Activated naive CD8-positive, alpha-beta T cell (primary cell): ENCODE measurements around the gene TNNI3K.

ENCODE experiments used
- H3K27ac Mint-ChIP-seq: one replicate; pipeline ENCODE4 v1.8.0; 2021; ENCODE audit warnings: mixed read lengths
- H3K27me3 Mint-ChIP-seq: one replicate; pipeline ENCODE4 v1.8.0; 2021; ENCODE audit warnings: mixed read lengths
- H3K36me3 Mint-ChIP-seq: one replicate; pipeline ENCODE4 v1.8.0; 2021; ENCODE audit warnings: mixed read lengths
- H3K4me1 Mint-ChIP-seq: one replicate; pipeline ENCODE4 v1.8.0; 2021; ENCODE audit warnings: low read depth, mixed read lengths
- H3K4me3 Mint-ChIP-seq: one replicate; pipeline ENCODE4 v1.8.0; 2021; ENCODE audit warnings: mild to moderate bottlenecking, mixed read lengths
- H3K9me3 Mint-ChIP-seq: one replicate; pipeline ENCODE4 v1.8.0; 2021; ENCODE audit warnings: low read depth, mixed read lengths

Gene TNNI3K

DNA sequence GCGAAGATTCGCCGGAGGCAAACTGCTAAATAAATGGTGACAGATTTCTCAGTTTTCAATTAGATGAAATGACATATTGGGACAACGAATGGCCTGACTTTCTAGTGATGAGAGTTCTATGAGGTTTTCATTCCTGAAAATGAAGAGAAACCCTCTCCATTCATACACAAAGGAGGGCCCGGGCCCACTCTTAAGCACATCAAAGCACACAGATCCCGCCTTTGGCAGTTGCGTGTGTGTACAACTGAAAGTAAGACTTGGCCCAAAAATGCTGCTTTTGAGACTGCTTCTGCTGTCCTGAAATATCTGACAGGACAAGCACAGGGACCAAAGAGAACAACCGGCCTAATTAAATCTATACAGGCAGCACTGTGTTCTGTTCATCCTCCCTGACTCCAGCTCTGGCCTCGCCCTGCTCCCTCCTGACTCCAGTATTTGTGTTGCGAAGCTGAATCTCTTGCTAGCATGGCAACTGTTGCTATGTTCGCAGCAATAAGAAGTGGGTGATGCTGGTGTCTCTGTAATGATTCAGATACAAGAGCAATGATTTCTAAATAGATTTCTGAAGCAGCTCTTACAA lies 269.8 kb downstream of the TNNI3K start:
- Mint-ChIP-seq H3K9me3 (no peaks in the 10 kb centered on the region), H3K4me3 (no peak overlapping the region), H3K27me3 (no peaks in the 10 kb centered on the region), H3K27ac (no peak overlapping the region), H3K4me1 (no peaks in the 10 kb centered on the region), H3K36me3 (no peaks in the 10 kb centered on the region)

DNA sequence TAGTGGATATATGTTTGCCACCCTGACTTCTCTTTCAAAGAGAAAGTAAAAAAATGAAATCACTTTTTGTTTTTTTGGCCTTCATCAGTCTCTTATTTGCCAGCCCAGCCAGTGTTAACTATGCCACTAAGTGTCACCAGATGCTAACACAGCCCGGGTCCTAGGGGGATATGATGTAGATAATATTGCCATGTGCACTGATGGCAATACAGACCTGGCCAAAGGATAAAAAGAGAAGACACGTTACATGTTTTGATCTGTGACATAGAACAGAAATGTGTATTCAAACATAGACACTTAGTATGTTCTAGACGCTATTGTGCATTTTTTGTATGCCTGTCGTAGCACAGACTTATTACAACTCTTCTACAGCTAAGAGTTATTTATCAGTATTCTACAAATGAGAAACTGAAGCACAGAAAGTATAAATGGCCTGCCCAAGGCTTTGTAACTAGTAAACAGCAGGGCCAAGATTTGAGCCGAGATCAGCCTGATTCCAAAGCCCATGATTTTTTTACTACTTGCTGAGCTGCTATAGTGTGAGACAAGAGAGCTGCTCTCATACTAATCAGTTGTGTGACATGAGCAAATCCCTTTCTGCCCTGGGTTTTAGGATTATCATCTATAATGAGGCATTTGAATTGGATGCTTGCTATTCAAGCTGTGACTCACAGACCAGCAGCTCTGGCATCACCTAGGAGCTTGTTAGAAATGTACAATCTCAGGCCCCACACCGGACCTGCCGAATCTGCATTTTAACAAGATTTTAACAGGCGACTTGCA lies 270.9 kb downstream of the TNNI3K start:
- Mint-ChIP-seq H3K4me1 (no peaks in the 10 kb centered on the region), H3K36me3 (no peaks in the 10 kb centered on the region), H3K9me3 (no peaks in the 10 kb centered on the region), H3K27ac (no peak overlapping the region), H3K4me3 (no peak overlapping the region), H3K27me3 (no peaks in the 10 kb centered on the region)

DNA sequence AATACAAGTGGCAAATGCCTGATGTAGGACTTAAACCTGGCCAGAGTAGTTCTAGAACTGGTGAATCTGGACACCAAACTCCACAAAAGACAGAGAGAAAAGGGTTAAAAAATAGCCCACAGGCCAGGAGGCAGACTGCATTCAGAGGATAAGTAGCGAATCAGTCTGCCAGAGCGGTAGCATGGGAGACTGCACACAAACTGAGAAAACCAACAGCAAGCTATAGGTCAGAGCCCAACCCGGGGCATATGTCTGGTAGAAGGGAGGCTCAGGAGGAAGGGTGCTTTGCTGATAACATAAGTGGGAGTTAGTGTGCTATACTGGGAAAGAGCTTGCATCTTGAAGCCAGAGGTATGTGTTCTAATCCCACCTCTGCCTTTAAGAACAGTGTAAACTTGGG lies 273.3 kb downstream of the TNNI3K start:
- no peak overlapping the region for H3K27ac Mint-ChIP-seq
- no peaks in the 10 kb centered on the region for H3K4me1 Mint-ChIP-seq
- H3K27me3 Mint-ChIP-seq, result no peaks in the 10 kb centered on the region
- H3K4me3 Mint-ChIP-seq, result no peak overlapping the region
- H3K9me3 Mint-ChIP-seq, result no peaks in the 10 kb centered on the region
- no peaks in the 10 kb centered on the region for H3K36me3 Mint-ChIP-seq

DNA sequence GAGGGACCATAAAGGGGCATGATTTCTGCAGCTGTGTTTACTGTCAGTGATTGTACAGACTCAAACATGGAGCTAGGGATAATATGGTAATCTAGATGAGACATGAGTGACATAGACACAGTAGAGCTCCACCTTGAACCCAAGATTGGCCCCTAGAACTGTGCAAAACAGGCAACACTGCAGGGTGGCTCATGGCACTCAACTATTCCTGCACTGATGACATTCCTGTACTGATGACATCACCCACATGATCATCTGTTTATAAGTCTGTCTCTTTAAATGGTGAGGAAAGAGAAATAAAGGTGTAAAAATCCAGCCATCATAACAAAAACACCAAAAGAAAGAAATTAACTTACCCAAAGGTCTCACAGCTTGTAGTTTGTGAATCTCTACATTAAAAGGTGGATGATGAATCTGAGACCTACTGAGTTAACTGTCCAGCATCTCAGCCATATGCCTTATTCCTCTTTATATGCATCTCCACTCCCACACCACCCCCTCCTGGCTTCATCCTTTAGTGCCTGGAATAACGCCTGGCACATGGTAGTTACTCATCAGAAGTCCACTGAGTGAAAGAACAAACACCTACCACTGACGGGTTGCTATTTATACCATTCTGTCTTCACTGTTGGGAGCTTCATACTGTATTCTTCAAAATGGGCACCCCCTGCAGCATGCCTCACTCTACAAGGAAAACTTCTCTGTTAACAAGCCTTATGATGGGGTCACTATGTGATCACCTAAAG lies 277.2 kb downstream of the TNNI3K start, which contains the start of gene LRRC53:
Gene LRRC53, minus strand, starts transcription at position 442 of the 746 bp plus-strand sequence. CDS start 29,262 bp downstream, outside the sequence.
- no peaks in the 10 kb centered on the region for H3K9me3 Mint-ChIP-seq
- no peak within 1 kb of the TSS for H3K4me3 Mint-ChIP-seq
- no peaks in the 10 kb centered on the region for H3K36me3 Mint-ChIP-seq
- no peaks in the 10 kb centered on the region for H3K4me1 Mint-ChIP-seq
- H3K27me3 Mint-ChIP-seq, result peaks cover 1% of the 10 kb centered on the region
- H3K27ac Mint-ChIP-seq, result no peak within 1 kb of the TSS

DNA sequence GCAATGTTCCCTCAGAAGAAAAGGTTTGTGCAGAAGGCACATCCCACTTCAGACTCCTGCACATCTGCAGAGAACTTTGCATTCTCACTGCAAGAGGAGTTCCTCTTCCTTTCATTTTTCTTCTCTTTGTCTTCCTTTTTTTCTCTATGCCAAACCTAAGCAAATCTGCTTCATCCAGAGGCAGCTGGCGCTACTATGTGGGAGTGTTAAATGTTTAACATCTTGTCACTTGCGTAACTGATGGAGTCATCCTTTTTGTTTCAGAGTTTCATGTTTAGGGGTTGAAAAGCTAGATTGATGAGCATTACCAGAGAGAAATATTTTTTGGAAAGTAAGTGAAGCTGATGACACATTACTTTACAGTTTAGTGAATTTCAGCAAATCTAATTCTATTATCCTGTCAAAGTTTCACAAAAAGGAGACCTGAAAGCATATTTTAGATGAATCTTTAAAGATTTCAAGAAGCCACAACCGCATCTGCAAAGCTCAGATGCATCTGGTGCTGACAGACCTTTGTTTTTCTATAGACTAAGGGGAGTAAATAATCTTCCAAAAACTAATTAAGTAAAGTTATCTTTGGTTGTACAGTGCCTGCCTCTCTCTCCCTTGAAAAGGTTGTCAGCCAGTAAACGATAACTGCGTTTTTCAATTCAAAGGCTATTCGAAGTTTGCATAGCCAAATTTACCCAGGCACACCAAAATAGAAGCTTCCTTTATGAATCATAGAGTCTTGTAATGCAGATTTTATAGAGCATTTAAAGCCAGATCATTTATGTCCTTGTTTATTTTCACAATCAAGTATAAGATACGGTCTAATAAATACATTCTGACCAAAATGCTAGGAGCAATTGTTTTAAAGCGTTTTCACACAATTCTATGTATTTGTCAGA lies 278.5 kb downstream of the TNNI3K start:
- H3K9me3 Mint-ChIP-seq, result no peaks in the 10 kb centered on the region
- no peak overlapping the region for H3K4me3 Mint-ChIP-seq
- H3K4me1 Mint-ChIP-seq, result no peaks in the 10 kb centered on the region
- peaks cover 1% of the 10 kb centered on the region for H3K27me3 Mint-ChIP-seq
- H3K36me3 Mint-ChIP-seq, result no peaks in the 10 kb centered on the region
- no peak overlapping the region for H3K27ac Mint-ChIP-seq

DNA sequence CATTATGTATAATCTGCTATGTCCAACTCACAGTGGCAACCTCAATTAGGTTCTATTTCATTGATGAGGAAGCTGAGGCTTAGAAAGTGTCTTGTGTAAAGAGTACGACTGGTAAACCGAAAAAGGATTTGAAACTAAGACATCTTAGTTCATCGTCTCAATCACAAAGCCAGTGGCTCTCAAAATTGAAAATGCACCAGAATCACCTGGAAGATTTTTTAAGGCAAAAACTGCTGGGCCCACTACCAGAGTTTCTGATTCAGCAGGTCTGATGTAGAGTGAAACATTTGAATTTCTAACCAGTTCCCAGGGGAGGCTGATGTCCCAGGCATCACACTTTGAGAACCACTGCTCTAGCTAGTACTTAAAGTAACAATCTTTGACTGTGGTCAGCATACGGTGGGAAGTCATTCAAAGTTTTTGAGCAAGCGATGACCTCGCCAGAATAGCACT lies 282.4 kb downstream of the TNNI3K start:
- H3K27me3 Mint-ChIP-seq, result peaks cover 3% of the 10 kb centered on the region
- no peaks in the 10 kb centered on the region for H3K9me3 Mint-ChIP-seq
- H3K27ac Mint-ChIP-seq, result no peak overlapping the region
- no peaks in the 10 kb centered on the region for H3K36me3 Mint-ChIP-seq
- no peak overlapping the region for H3K4me3 Mint-ChIP-seq
- H3K4me1 Mint-ChIP-seq, result no peaks in the 10 kb centered on the region

DNA sequence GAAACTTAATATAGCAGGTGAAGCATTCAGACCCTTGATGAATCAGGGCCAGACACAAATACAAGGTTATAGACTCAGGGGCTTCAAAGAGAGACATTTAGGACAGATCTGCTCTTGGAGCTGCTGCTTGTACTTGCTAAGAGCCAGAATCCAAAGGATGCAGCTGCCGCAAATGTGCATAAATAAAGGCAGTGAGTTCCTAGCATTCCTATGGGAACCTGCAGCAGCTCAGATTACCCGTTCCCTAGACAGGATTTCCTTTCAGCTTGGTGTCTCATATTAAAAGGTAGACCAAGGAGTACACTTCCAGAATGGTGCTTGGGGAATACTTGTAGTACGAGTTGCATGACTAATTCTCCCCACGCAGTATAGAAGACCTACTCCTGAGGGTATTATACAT lies 287.0 kb downstream of the TNNI3K start:
- Mint-ChIP-seq H3K4me1 (no peaks in the 10 kb centered on the region), H3K9me3 (no peaks in the 10 kb centered on the region), H3K27ac (no peak overlapping the region), H3K27me3 (peaks cover 3% of the 10 kb centered on the region), H3K4me3 (no peak overlapping the region), H3K36me3 (no peaks in the 10 kb centered on the region)

DNA sequence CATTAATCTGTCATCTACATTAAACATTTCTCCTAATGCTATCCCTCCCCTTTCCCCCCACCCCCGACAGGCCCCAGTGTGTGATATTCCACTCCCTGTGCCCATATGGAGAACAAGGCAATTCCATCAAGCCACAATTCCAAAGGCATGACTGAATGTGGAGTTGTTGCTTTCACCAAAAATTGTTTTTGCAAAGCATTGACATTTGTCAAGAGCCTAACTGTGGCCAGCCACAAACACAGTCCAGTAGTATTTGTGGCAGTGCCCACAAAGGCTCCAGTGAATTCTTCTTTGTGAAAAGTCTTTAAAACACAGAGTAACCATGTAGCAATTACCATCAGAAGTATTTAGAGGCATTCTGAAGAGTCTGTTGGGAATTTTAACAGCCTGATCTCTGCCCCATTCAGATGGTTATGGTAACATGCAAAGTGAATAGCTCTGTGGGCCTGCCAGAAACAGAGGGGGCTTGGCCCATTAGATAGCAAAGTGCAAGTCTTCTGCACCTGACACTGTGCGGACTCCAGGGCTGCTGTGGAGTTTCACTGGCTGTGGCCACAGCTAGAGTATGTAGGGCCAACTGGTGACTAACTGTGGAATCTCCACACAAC lies 288.8 kb downstream of the TNNI3K start:
- Mint-ChIP-seq H3K4me3 (no peak overlapping the region), H3K27me3 (peaks cover 3% of the 10 kb centered on the region), H3K27ac (no peak overlapping the region), H3K4me1 (no peaks in the 10 kb centered on the region), H3K9me3 (no peaks in the 10 kb centered on the region), H3K36me3 (no peaks in the 10 kb centered on the region)

DNA sequence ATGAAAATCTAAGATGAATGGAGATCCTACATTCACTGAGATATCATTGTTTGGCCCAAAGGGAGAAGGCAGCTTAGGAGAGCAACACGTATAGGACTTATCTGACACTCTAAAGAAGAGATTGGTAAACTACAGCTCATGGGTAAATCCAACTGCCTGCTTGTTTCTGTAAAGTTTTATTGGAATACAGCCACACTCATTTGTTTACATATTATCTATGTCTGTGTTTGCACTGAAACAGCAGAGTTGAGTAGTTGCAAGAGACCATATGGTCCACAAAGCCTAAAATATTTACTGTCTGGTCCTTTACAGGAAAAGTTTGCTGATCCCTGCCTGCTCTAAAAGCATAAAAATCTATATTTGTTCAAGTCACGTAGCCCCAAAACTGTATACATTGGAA lies 291.5 kb downstream of the TNNI3K start:
- Mint-ChIP-seq H3K9me3 (no peaks in the 10 kb centered on the region), H3K27me3 (peaks cover 2% of the 10 kb centered on the region), H3K4me1 (no peaks in the 10 kb centered on the region), H3K4me3 (no peak overlapping the region), H3K36me3 (no peaks in the 10 kb centered on the region), H3K27ac (no peak overlapping the region)

DNA sequence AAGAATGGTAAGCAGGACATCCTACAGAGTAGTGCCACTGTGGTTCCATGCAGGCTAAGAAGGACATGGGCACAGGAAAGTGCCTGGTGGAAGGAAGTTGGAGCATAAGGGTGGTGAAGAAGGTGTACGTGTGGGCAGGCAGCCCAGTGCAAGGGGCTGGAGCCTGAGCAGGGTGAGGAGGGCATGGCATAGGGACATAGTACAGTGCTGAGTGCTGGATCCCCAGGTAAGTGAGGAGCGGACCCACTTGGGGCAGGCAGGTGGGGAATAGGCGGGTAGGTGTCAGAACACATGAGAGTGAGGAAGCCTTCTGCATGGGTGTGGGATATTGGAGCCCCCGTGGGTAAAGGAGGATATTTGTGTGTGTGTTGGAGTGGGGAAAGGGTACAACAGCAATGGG lies 292.9 kb downstream of the TNNI3K start:
- Mint-ChIP-seq H3K36me3 (no peaks in the 10 kb centered on the region), H3K27me3 (peaks cover 2% of the 10 kb centered on the region), H3K9me3 (no peaks in the 10 kb centered on the region), H3K27ac (no peak overlapping the region), H3K4me1 (no peaks in the 10 kb centered on the region), H3K4me3 (no peak overlapping the region)

DNA sequence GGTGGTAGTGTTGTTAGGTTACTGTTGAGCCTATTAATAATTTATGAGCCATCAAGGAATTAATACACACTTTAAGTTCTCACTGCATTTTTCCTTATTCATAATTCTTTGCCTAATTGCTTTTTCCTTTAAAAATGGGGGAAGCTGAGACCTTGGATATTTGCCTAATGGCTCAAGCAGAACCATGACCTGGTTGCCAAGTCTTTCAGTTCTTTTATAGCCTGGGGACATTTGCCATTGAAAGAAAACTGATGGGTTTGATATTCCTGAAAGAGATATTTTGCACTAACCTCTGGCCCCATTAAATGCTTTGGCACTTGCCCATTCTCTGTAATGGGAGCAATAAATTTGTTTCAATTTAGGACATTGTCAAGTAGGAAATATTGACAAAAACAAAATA lies 295.7 kb downstream of the TNNI3K start:
- H3K36me3 Mint-ChIP-seq, result no peaks in the 10 kb centered on the region
- H3K4me3 Mint-ChIP-seq, result no peak overlapping the region
- H3K27me3 Mint-ChIP-seq, result no peaks in the 10 kb centered on the region
- no peaks in the 10 kb centered on the region for H3K9me3 Mint-ChIP-seq
- no peak overlapping the region for H3K27ac Mint-ChIP-seq
- H3K4me1 Mint-ChIP-seq, result no peaks in the 10 kb centered on the region

DNA sequence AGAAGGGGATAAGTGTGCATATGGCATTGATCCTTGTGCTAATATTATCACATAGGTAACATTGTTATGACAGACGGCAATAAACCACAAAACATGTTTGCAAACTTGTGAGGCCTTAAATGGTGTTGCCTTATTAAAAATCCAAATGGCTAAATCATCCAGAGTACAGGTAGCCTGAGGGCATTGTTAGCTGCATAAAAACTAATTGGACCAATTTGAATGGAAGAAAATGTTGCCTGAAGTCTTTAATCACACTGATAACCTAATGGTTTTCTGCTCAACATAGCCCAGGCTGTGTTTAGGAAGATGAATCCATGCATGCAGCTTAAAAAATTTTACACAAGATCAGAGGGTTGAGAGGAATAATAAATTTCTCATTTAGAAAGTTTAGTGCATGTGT lies 296.6 kb downstream of the TNNI3K start:
- H3K4me1 Mint-ChIP-seq, result no peaks in the 10 kb centered on the region
- H3K9me3 Mint-ChIP-seq, result no peaks in the 10 kb centered on the region
- H3K36me3 Mint-ChIP-seq, result no peaks in the 10 kb centered on the region
- no peak overlapping the region for H3K4me3 Mint-ChIP-seq
- no peaks in the 10 kb centered on the region for H3K27me3 Mint-ChIP-seq
- H3K27ac Mint-ChIP-seq, result no peak overlapping the region

DNA sequence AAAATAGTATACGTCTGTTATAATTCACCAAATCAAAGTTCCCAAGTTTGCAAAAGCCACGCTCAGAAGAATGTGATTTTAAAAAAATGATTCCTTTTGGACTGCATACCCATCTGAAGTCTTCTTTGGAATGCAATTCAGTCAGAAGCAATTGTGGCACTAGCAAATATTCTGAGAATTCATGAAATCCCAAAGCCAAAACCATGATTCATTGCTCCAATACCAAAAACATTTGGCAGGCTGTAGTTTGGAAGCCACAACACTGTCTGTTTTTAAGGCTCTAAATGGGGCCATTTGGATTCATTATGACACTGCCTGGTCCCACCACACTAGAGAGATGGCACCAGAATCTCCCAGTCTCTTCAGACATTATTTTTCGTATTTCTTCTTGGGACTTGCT lies 299.1 kb downstream of the TNNI3K start:
- no peaks in the 10 kb centered on the region for H3K27me3 Mint-ChIP-seq
- no peak overlapping the region for H3K27ac Mint-ChIP-seq
- H3K4me1 Mint-ChIP-seq, result no peaks in the 10 kb centered on the region
- no peaks in the 10 kb centered on the region for H3K9me3 Mint-ChIP-seq
- no peaks in the 10 kb centered on the region for H3K36me3 Mint-ChIP-seq
- no peak overlapping the region for H3K4me3 Mint-ChIP-seq

DNA sequence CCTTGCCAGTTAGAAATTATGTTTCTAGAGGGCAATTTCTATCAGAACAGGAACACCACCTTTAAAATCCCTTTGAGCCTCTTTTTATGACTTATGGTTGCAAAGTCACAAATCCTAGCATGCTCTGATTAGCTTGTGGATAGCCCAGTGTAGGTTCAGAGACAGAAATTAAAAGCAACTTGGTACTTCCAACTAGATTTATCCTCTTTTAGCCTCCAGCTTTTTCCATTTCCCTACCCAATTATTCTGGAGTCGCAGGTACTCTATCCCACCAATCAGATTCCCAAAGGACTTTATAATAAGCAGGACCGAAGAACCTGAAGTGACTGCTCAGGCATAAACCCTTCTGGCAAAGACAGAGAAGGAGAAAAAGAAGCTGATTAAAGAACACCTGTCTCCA lies 310.6 kb downstream of the TNNI3K start:
- Mint-ChIP-seq H3K36me3 (no peaks in the 10 kb centered on the region), H3K4me1 (no peaks in the 10 kb centered on the region), H3K27ac (no peak overlapping the region), H3K9me3 (no peaks in the 10 kb centered on the region), H3K4me3 (no peak overlapping the region), H3K27me3 (peaks cover 4% of the 10 kb centered on the region)
